DMS114 treated with DMSO at 0.1 percent for 48 hours (cell line): ENCODE measurements around the gene PPP5C.
"Not testable (repeated sequence)": the region's sequence is repeated elsewhere in the genome, so short reads cannot be mapped to it uniquely, and the experiment has no call there.

ENCODE experiments used
- DNase-seq: peaks from one replicate; lab custom pipeline; 2025; ENCODE audit not compliant: unreplicated experiment; lab: John Stamatoyannopoulos, UW

The PPP5C gene

DNA sequence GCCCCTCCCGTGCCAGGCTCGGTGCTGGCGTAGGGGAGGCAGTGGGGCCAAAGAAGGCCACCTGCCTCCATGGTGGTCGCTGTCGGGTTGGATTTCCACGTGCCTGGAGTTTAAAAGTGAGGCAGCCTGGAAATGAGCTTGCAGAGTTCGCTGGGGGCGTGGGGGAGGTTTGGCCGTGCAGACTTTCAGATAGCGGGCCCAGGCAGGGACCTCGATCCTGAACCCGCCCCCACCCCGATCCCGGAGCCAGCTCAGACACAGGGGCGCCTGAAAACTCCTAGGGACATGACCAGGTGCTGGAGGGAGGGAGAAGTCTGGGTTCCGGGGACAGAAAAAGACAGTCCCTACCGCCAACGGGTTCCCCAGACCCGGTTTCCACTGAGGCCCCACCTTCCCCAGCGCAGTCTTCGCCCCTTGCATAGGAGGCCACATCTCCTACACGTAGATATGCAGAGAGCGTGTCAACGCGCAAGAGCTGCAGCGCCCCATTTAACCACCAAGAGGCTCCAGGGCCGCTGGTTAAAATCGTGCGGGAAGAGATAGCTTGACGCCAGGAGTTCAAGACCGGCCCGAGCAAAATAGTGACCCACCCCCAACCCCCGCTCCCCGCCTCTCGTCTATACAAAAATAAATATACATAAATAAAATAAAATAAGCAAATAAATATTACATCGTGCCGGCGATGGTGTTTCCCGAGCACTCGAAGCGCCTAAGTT, 58.0 kb downstream of the PPP5C start:
- DNase-seq = no peak

DNA sequence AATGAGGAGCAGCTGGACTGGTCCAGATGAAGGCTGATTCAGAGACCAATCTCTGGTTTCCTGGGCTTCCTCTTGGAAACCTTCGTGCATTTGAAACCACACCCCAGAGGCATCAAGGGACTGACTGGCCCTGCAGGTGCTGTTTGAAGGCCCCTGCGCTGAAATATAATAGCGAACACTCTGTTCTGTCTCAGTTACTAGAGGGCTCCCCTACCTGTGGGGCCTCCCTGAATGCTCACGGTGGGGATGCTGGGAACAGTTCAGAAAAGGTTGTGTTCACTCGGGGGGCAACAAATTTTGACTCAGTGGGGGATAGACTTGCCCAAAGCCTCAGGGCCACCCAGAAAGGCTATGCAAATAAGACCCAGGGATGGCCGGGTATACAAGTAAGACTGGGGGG, 60.1 kb downstream of the PPP5C start:
- DNase-seq = no peak

DNA sequence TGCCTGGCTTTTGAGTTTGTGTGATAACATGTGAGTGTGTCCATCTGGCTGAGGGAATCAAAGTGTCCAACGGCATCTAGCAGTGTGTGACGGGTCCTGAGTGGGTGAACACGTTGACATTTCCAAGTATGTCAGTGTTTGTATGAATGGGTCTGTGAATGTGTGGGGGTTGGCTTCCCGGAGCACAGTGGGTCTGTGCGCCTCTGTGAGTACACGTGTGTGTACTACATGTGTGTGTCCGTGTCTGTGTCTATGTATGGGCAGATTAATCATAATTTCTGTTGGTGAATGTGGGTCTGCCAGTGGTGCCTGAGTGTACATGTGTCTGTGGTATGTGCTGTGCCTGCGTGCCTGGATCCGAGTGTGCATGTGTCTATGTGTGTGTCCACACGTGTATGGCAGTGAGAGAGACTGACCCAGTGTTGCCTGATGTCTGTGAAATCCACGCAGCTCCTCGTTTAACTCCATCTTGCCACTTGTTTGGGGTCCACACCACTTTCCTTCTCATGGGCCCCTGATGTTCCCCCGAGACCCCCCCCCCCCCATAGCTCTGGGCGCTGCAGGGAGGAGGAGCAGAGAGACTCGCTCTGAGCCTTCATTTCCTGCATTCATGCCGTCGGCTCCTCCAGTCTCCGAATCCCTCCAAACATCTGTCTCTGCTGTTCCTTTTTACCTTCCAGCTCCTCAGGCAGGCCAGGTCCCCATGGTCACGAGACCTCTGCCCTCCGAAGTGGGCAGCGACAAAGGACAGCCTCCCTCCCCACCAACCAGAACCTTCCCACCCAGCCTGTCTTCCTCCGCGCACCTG, 61.2 kb downstream of the PPP5C start:
- DNase-seq = no peak

DNA sequence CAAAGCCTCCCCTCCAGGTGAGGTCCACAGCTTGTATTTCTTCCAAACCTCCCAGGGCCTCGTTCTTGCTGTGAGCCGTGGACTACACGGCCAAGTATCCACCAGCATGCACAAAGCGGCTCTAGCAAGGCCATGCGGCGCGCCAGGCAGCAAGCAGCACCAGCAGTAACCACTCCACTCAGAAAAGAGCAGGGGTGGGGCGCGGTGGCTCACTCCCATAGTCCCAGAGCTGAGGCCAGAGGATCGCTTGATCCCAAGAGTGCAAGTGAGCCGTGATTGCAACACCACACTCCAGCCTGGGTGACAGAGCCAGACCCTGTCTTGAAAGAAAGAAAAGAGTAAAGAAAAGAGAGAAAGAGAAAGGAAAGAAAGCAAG, 61.8 kb downstream of the PPP5C start:
- no peak for DNase-seq

DNA sequence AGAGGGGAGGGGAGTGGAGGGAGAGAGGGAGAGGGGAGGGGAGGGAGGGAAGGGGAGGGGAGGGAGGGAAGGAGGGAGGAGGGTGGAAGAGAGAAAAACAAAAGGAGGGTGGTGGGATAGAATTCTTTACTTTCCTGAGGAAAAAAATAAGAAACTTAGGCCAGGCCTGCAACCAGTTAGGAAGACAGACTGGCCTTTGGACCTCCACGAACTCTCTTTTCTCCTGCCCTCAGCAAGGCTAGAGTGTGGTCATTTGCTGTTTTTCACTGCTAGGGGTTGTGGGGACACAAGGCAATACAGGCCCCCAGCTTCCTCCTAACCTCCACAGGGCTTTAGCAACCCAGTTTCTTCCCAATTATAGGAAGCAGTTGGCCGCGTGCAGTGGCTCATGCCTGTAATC, 62.3 kb downstream of the PPP5C start:
- DNase-seq = no peak

DNA sequence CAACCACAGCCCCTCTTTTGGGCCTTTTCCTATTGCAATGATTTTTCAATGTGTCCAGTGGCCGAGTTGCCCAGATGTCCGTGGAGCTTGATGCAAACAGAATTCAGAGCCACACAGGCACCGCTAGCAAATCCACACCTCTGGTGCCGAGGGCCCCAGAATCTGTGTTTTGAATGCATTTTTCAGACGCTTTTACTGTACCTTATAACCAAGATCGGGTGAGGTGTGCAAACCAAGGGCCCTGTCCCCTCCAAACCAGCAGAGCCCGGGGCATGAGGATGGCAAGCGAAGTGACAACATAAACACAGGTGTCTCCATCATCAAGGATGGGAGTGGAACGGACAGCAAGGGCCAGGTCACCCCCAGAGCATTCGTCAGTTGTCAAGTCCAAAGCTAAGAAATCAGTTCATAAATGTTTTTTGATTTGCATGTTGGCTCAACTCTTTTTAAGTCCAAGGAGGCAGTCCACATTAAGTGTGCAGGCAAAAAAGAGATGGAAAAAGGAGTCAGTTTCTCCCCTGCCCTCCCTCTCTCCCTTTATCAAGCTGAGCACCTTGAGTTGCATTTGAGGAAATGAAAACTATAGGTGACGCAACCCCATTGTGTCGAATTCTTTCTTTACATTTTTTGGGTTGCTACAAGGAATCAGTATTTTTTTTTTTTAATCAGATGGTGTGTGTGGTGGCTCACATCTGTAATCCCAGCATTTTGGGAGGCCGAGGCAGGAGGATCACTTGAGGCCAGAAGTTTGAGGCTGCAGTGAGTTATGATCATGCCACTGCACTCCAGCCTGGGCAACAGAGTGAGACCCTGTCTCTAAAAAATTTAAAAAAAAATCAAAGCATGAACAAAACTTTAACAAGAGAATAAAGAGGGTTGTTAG, 63.6 kb downstream of the PPP5C start:
- DNase-seq = no peak

DNA sequence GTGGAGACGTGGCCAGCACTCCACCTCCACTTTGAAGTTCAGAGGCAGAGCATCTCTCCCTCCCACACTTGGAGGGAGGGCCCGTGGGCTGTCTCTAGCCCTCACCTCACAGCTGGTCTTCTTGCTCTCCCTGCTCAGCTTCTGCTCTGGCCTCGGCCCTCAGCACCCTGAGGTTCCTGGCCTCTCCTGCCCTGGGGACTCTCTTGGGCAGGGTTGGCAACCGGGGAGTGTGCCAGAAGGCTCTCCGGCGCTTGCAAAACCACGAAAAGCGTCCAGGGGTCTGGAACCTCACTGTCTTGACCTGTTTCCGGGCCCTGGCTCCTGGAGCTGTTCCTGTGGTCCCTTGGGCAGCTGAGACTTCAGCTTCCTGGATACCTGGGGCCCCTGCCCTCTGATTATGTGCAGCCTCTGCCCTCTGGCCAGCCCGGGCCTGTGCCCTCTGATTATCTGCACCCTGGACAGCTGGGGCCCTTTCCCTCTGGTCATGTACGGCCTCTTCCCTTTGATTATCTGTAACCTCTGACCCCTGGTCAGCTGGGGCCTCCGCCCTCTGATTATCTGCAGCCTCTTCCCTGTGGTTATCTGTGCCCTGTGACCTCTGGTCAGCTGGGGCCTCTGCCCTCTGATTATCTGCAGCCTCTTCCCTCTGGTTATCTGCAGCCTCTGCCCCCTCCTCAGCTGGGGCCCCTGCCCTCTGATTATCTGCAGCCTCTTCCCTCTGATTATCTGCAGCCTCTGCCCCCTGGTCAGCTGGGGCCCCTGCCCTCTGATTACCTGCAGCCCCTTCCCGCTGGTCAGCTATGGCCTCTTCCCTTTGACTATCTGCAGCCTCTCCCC, 64.4 kb downstream of the PPP5C start:
- DNase-seq = no peak

DNA sequence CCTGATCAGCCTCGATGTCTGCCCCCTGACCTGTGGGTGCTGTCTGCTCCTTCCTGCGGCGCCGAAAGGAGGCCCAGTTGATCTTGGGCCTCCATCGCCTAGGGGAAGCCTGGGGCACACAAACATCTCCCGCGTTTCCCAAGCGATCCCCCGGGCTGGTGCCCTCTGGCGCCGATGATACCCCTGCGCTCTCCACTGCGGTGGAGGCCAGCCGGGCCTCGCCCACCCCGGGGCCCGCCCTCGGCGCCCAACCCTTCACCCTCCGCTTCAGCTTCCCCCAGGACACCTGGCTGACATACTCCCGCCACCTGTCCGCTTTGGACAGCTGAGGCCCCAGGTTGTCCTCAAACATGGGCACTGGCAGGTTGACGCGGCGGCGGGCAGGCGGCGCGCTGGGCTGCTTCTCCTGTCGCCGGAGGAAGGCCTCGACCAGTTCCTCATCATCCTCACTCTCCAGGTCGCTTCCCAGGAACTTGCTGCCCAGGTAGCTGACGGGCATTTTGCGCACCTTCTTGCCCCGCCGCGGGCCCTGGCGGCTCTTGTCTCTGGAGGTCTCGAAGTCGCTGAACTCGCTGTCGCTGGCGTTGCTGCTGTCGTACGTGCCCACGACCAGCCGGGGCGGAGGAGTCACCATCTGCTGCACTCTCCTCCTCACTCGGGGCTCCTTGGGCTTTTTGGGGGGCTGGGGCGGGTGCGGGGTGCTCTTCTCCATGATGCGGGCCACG, 65.2 kb downstream of the PPP5C start:
- DNase-seq = no peak

DNA sequence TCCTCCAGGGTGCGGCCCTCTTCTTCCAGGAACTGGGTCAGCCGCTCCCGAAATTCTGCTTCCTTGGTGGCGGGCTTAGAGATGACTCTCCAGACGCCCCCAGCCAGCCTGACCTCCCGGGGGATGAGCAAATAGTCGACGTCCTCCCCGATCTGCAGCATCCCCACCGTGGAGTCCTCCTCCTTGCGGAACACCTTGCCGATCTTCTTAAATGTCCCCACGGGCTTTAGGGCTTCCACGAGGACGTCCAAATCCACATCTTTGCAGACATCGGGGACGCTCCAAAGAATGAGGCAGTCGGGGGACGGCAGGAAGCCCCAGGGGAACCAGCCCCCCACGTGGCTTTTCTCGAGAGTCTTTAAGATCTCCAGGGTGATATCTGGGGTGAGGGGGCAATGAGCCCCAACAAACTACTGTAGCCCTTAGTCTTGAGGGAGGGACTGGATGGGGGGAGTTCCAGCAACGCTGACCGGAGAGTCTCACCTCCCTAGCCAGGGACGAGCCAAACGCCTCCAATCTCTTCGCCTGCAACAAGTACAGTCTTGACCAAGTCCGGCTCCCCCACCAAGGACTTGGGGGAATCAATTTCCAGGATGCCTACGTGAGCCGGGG, 65.9 kb downstream of the PPP5C start:
- DNase-seq = no peak

DNA sequence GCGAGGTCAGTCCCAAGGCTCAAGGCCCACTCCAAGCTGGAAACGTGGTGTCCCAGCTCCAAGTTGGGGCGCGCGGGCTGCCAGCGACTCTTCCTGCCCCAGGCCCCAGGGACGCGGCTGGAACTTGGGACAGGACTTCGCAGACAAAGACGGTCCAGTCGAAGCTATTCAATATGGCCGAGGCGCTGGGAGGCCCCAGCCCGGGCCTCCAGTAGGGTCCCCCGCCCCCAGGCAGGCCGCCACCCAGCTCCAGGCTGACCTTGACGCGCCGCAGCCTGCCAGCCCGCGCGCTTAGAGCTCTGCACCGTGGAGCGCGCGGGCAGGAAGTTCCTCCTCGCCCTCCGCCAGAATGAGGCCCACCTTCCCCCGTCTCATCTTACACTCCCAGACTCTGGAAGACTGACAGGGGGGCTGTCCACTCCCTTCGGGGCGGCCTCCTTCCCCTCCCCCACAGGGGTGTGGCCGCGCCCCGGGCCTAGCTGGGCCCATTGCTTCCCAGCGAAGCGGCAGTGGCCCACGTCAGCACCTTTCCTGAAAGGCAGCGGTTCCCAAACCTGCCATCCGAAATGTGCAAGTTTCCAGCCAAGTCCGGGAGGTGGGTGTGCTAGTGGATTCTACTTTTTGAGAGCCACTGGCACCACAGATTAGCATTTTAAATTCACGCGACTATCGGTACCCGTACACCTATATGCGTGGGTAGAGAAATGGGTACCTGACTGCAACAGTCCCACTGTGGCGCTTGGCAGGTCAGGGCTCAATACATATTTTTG, 66.6 kb downstream of the PPP5C start, which contains the start of gene CCDC8:
TSS of gene CCDC8 (minus strand) at position 303 of the 770 bp plus-strand sequence. CDS start 754 bp downstream, outside the sequence.
- DNase-seq = peak; percentile 76

DNA sequence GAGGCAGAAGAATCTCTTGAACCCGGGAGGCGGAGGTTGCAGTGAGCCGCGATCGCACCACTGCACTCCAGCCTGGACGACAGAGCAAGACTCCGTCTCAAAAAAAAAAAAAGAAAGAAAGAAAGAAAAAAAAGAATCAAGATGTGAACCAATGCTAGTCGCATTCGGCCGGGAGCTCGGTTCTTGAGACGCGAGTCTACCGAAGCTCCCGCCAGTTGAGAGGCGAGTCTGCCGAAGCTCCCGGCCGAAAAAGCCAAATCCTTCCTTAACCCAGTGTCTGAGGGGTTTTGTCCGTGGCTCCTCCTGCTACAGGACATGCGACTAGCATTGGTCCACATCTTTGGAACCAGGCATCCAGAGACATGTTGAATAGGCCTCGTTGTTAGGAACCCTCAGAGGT, 68.0 kb downstream of the PPP5C start:
- DNase-seq = not testable (repeated sequence)

DNA sequence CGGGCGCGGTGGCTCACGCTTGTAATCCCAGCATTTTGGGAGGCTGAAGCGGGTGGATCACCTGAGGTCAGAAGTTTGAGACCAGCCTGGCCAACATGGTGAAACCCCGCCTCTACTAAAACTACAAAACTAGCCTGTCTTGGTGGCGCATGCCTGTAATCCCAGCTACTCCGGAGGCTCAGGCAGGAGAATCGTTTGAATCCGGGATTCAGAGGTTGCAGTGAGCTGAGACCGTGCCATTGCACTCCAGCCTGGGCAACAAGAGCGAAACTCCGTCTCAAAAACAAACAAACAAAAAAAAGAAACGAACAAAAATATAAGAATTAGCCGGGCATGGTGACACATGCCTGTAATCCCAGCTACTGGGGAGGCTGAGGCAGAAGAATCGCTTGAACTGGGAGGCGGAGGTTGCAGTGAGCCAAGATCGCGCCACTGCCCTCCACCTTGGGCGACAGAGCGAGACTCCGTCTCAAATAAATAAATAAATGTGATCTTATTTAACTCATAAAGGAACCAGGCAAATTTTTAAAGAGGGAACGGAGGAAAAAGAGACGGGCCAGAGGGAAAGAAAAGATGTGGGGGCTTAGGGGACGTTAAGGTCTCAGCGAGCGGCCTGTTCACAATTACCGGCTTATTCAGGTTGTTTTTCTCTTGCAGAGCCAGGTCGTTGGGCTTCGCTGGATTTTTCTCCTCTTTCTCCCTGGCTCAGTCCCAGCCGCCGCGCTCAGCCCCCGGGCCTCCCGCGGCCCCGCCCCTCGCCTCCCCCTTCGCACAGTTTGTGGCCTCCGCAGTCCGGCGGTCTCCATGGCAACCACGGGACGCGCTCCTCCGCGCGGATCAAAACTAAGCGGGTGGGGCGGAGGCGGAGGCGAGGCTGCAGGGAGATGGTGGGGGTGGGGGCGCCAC, 69.2 kb downstream of the PPP5C start:
- peak; percentile 45 for DNase-seq

DNA sequence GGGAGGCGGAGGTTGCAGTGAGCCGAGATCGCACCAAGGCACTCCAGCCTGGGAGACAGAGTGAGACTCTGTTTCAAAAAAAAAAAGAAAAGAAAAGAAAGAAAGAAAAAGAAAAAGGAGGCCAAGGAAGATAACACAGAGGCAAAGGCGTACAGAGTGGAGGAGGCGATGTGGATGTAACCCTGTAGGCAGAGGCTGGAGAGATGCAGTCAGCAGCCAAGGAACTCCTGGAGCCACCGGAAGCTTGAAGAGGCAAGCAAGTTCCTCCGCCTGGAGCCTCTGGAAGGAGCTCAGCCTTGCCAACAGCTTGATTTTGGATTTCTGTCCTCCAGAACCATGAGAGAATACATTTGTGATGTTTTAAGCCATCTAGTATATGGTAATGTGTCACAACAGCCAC, 73.2 kb downstream of the PPP5C start:
- DNase-seq = no peak

DNA sequence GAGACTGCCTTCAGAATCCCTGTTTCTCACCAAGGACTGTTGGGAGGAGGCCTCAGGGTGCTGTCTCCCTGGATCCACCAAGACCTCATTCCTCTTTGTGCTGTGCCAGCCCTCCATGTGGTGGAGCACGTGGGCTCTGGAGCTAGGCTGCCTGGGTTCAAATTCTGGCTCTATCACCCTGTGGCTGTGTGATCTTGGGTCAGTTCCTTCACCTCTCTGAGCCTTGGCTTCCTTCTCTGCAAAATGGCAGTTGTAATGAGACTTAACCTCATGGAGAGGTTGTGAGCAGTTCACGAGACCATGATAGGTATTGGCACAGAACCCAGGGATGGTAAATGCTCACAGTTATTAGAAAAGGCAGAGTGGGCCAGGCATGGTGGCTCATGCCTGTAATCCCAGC, 75.5 kb downstream of the PPP5C start:
- no peak for DNase-seq

DNA sequence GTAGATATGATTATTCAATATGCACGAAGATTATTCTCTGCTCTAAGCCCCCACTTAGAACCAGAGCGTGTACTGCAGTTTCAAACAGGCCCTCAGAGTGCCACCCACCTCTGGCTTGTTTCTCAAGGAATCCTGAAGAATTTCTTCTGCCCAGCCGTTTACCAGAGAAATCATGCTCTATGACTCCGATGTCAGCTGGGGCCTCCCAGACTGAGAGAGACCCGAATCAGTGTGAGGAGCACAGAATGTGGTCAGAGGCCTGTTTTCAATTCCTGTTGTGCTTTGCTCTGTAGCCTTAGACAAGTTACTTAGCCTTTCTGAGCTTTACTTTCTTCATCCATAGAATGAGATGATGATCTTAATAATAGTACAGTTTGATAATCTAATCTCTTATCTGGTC, 76.3 kb downstream of the PPP5C start:
- no peak for DNase-seq

DNA sequence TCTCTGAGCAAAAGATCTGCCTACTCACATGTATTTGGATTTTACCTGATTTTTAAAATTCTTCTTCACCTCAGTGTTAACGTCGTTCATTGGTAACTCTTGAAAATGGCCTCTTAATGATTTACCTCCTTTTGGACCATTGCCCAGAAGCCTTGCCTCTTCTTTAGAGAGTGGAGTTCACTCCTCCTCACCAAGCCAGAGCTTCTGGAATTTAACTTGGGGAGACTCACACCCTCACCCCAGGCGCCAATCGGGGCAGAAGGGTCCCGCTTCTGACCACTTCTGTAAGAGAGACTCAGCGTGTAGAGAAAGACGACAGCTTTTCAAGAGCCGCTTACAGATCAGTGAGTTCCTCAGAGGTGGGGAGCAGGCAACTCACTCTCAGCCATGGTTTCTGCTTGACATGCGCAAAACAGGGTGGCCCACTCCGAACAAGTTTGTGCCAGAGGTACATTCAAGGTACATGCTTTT, 79.2 kb downstream of the PPP5C start:
- no peak for DNase-seq

DNA sequence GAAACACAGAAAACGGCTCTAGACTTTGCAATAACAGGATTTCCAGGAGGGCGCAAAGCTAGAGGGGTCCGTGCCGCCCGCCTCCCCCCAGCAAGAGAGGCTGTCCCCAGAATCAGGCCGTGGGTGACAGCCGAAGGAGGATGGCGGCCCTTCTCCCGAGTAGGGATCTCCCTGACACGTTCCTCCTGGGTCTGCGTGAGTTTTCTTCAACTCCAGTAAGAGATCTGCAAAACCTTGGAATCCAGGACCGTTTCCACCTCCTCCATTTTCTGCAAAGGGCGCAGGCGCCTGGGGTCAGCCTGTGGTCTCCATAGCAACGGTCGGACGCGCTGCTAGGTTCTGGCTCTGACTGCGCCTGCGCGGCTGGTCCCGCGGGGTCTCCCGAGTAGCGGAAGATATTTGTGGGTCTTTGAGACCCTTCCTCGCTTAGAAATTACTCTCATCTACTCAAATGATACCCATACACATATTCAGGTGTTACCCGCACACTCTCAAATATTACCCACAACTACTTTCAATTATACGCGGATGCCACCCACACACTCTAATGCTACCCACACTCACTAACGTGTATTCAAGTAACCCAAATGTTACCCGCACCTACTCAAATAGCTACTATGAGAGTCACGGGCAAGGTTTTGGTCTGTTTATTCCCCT, 79.7 kb downstream of the PPP5C start:
- peak; percentile 60 for DNase-seq
